Endothelial cell of umbilical vein (primary cell): Measurements from ENCODE around the gene MS4A15. TPM values are rescaled to one million over a fixed set of nuclear protein-coding genes. Genes with fewer than 3 reads are reported as not detected.

Experiments
- BruUV-seq: library from RNA; stranded (reverse); fragments of 400-500 nt; replicated peaks from 2 replicates; lab custom pipeline; 2021; lab: Mats Ljungman, UMichigan
- CTCF ChIA-PET: fragments of 300-600, 350-600 bp; sonication (Branson Sonifier 250); formaldehyde crosslinking; loops from one replicate; lab custom pipeline; 2021; ENCODE audit warnings: antibody characterized with exemption, inconsistent platforms; lab: Charles Lee
- POLR2A ChIA-PET: fragments of 300-600, 350-600 bp; sonication (Branson Sonifier 250); formaldehyde crosslinking; loops from one replicate; lab custom pipeline; 2021; ENCODE audit warnings: antibody characterized with exemption, inconsistent platforms; lab: Charles Lee
- DNase-seq: peaks from one replicate; pipeline ENCODE4 v3.0.0-alpha.2; 2011; ENCODE audit warnings: low read depth, low spot score
- FAIRE-seq: peaks from 2 replicates; lab custom pipeline; 2011; peaks lifted over from hg19 to GRCh38; lab: Jason Lieb, UNC
- H2AFZ ChIP-seq: 2 replicates; pipeline ENCODE4 v1.6.0; 2012; ENCODE audit warnings: low read depth, low read length, control low read depth, inconsistent platforms
- H3K27ac ChIP-seq: 2 replicates; pipeline ENCODE4 v1.5.1; 2011; ENCODE audit warnings: low read depth, mild to moderate bottlenecking, control low read depth, low read length, moderate library complexity; ENCODE audit not compliant: insufficient read depth
- H3K27me3 ChIP-seq, 2 experiments: 2 replicates each; pipeline versions ENCODE4 v1.6.0 to v1.6.1; 2011; ENCODE audit warnings: low read length in 2 of 2, mixed read lengths in 1 of 2; ENCODE audit not compliant: control insufficient read depth in 2 of 2, insufficient read depth in 2 of 2
- H3K36me3 ChIP-seq, 2 experiments: 2 replicates in 1 of 2; 3 replicates in 1 of 2; pipeline ENCODE4 v1.5.1; 2011; ENCODE audit warnings: low read length in 2 of 2, mild to moderate bottlenecking in 1 of 2, moderate library complexity in 1 of 2; ENCODE audit not compliant: control insufficient read depth in 2 of 2, insufficient read depth in 2 of 2; ENCODE audit errors: extremely low read depth in 1 of 2
- H3K4me1 ChIP-seq: 3 replicates; pipeline ENCODE4 v1.5.1; 2011; ENCODE audit warnings: mild to moderate bottlenecking, low read length; ENCODE audit not compliant: control insufficient read depth, insufficient read depth; ENCODE audit errors: extremely low read depth
- H3K4me2 ChIP-seq: 2 replicates; pipeline ENCODE4 v1.6.1; 2011; ENCODE audit warnings: low read length, control low read depth, mixed read lengths; ENCODE audit not compliant: insufficient read depth
- H3K4me3 ChIP-seq, 3 experiments: fragments of 200-600 bp in 1 of 3; sonication (generic), shearing (Covaris generic) in 1 of 3; replicated peaks in 1 of 3; 2 replicates each; pipeline ENCODE4 v1.5.1; 2011 to 2016; ENCODE audit warnings: control low read depth in 3 of 3, low read length in 3 of 3, mild to moderate bottlenecking in 2 of 3, inconsistent platforms in 1 of 3, low read depth in 1 of 3, moderate library complexity in 1 of 3; ENCODE audit not compliant: insufficient read depth in 1 of 3
- H3K79me2 ChIP-seq: 2 replicates; pipeline ENCODE4 v1.6.0; 2012; ENCODE audit warnings: low read length, inconsistent platforms; ENCODE audit not compliant: control insufficient read depth, insufficient read depth
- H3K9ac ChIP-seq: replicated peaks from 2 replicates; pipeline ENCODE3; 2011; ENCODE audit warnings: low read length, control low read depth; ENCODE audit not compliant: insufficient read depth; ENCODE audit errors: extremely low read depth
- H3K9me1 ChIP-seq: replicated peaks from 3 replicates; pipeline ENCODE4 v1.6.0; 2011; ENCODE audit warnings: mild to moderate bottlenecking, low read length; ENCODE audit not compliant: control insufficient read depth, insufficient read depth; ENCODE audit errors: extremely low read depth
- H3K9me3 ChIP-seq: replicated peaks from 2 replicates; pipeline ENCODE4 v1.5.1; 2012; ENCODE audit warnings: low read length, inconsistent platforms; ENCODE audit not compliant: control insufficient read depth, insufficient read depth
- H4K20me1 ChIP-seq: replicated peaks from 2 replicates; pipeline ENCODE3; 2011; ENCODE audit warnings: mild to moderate bottlenecking, low read length; ENCODE audit not compliant: control insufficient read depth, insufficient read depth; ENCODE audit errors: extremely low read depth
- EZH2 ChIP-seq: IDR thresholded peaks from 2 replicates; pipeline ENCODE4 v1.6.1; 2012; ENCODE audit warnings: borderline replicate concordance, low read depth, mild to moderate bottlenecking, moderate library complexity, low read length, inconsistent platforms; ENCODE audit not compliant: severe bottlenecking
- FOS ChIP-seq: IDR thresholded peaks from 2 replicates; pipeline ENCODE4 v1.6.1; 2011; ENCODE audit warnings: mild to moderate bottlenecking, low read length, moderate library complexity, borderline replicate concordance; ENCODE audit not compliant: insufficient read depth
- GATA2 ChIP-seq: IDR thresholded peaks from 2 replicates; pipeline ENCODE4 v1.7.0; 2011; ENCODE audit warnings: low read depth, mild to moderate bottlenecking, moderate library complexity, mixed read lengths, low read length; ENCODE audit not compliant: insufficient read length, insufficient read depth
- JUN ChIP-seq: IDR thresholded peaks from 2 replicates; pipeline ENCODE4 v1.6.1; 2011; ENCODE audit warnings: borderline replicate concordance, low read depth; ENCODE audit not compliant: insufficient read length, insufficient read depth
- POLR2A ChIP-seq: IDR thresholded peaks from 2 replicates; pipeline ENCODE4 v1.6.1; 2012; ENCODE audit warnings: low read depth, mild to moderate bottlenecking, control low read depth, low read length
- POLR2AphosphoS5 ChIP-seq: IDR thresholded peaks from 2 replicates; pipeline ENCODE4 v1.6.1; 2012; ENCODE audit warnings: low read depth, mild to moderate bottlenecking, control low read depth, low read length, moderate library complexity; ENCODE audit not compliant: insufficient read depth
- dilution Hi-C: fragments of 300-500 bp; cut with MboI; formaldehyde crosslinking; loops from one replicate; pipeline ENCODE4 v1.15.0; 2019; ENCODE audit warnings: low sequenced_read_pairs; ENCODE audit not compliant: extremely low pct_ligation_motif_present
- intact Hi-C: fragments of 100-400 bp; cut with micrococcal nuclease; formaldehyde crosslinking; loops from one replicate; pipeline ENCODE4 v1.10.0; 2022
- polyA plus RNA-seq, 4 experiments: library from polyadenylated mRNA; depleted of rRNA in 3 of 4; stranded (reverse) in 3 of 4; unstranded in 1 of 4; fragments of >200 nt; gene quantifications; 2 replicates each; pipeline versions ENCODE4 v1.2.1 to v1.2.3, GENCODE V29; 2011 to 2012; ENCODE audit warnings: missing spikeins in 1 of 4
- total RNA-seq: library from RNA; stranded (reverse); gene quantifications from 2 replicates; pipeline ENCODE4 v1.2.3, GENCODE V29; 2021
- TF ChIP-seq, protein P1 (sequence below): IDR thresholded peaks from 2 replicates; pipeline ENCODE4 v1.6.1; 2011; ENCODE audit not compliant: insufficient read depth, insufficient read length

MS4A15 gene
- total and polyA plus RNA-seq, 2 donors (not counting 3 experiments of a cell fraction or from before 2014, with no cell fraction given): not detected

- no peaks in the 10 kb centered on the region for H3K4me1 ChIP-seq
- dilution Hi-C loops (no loop called here), intact Hi-C loops (no loop called here)
- no peaks in the 10 kb centered on the region for H3K79me2 ChIP-seq
- CTCF ChIA-PET: no interaction called here
- no TSS peak for BruUV-seq
- TF ChIP-seq, protein P1, sequence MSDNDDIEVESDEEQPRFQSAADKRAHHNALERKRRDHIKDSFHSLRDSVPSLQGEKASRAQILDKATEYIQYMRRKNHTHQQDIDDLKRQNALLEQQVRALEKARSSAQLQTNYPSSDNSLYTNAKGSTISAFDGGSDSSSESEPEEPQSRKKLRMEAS: no peak
- TF ChIP-seq POLR2AphosphoS5: no peak
- no peak for TF ChIP-seq POLR2A
- TF ChIP-seq GATA2: no peak
- TF ChIP-seq FOS: no peak
- TF ChIP-seq EZH2: no peak
- TF ChIP-seq JUN: no peak
- H3K27me3 ChIP-seq: peaks cover 0 to 5% of the 10 kb centered on the region in 2 experiments
- POLR2A ChIA-PET: no interaction called here
- H3K9me1 ChIP-seq: no peaks in the 10 kb centered on the region
- no peaks in the 10 kb centered on the region for H4K20me1 ChIP-seq
- no peak overlapping the region for H3K4me2 ChIP-seq
- no peak overlapping the region for H3K4me3 ChIP-seq
- no peaks in the 10 kb centered on the region for H3K36me3 ChIP-seq
- H3K27ac ChIP-seq: no peak overlapping the region
- H3K9ac ChIP-seq: no peak overlapping the region
- FAIRE-seq: no peak
- H2AFZ ChIP-seq: no peak overlapping the region
- no peak for DNase-seq
- no peaks in the 10 kb centered on the region for H3K9me3 ChIP-seq
These were observed 12.6 kb upstream of the MS4A15 start for GRCh38 chr11:60744114-60744513.

GRCh38 chr11:60747359-60747873 lies 9.3 kb upstream of the MS4A15 start:
- Histone ChIP-seq H3K9me1 (no peaks in the 10 kb centered on the region), H3K9me3 (no peaks in the 10 kb centered on the region), H3K4me1 (no peaks in the 10 kb centered on the region), H3K27ac (no peak overlapping the region), H3K4me2 (no peak overlapping the region), H3K9ac (no peak overlapping the region), H2AFZ (no peak overlapping the region), H3K36me3 (no peaks in the 10 kb centered on the region), H3K27me3 (peaks cover 0 to 5% of the 10 kb centered on the region in 2 experiments), H3K4me3 (no peak overlapping the region), H4K20me1 (no peaks in the 10 kb centered on the region), H3K79me2 (no peaks in the 10 kb centered on the region)
- ChIA-PET POLR2A (no interaction called here), CTCF (no interaction called here)
- FAIRE-seq (no peak), DNase-seq (no peak)
- intact Hi-C loops: no loop called here
- dilution Hi-C loops: no loop called here
- TF ChIP-seq EZH2 (no peak), POLR2A (no peak), GATA2 (no peak)
- TF ChIP-seq, protein P1: peak; percentile 16
- no TSS peak for BruUV-seq
